Measurements from ENCODE around the gene ART4.
A peak's percentile ranks its signal among the peaks of the same experiment; 100 is the strongest.

The ART4 gene

DNA sequence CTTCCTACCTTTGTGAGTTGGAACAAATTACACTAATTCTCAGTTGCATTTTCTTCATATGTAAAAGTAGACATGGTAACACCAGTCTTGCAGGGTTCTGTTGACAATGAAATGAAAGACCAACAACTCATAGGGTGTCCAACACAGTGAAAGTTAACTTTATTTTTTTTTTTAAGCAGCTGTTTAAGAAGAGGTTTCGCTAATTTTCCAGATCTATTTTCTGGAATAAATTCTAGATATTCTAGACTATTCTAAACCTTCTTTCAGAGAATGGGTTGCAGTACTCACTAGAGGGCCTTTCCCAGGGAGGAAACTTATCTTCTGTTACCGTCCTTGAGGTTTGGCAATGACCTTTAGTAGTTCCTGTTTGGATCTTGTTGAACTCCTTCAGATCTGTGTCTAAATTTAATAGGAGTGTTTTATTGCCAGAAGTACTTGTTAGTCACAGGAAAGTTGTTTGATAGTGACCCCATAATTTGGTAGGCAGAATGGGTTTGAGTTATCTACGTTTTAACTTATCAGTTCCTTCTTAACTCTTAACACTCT, 2.8 kb upstream of the ART4 start:
- Histone ChIP-seq H2AFZ (ENCODE audit: low read length) (no peak overlapping the region), H3K27ac (ENCODE audit: low read depth, low read length, poor library complexity, severe bottlenecking) (no peak overlapping the region), H3K27me3 (ENCODE audit: insufficient read depth, low read length) (no peaks in the 10 kb centered on the region), H3K9me2 (ENCODE audit: low read depth, low read length) (no peaks in the 10 kb centered on the region), H3K9ac (ENCODE audit: low read length) (no peak overlapping the region), H3K4me1 (ENCODE audit: insufficient read depth, low read length, severe bottlenecking) (peaks cover 6% of the 10 kb centered on the region), H3K4me2 (ENCODE audit: low read length) (no peak overlapping the region), H3K36me3 (ENCODE audit: insufficient read depth, low read length) (no peaks in the 10 kb centered on the region), H3F3A (ENCODE audit: insufficient read depth, low read length) (no peaks in the 10 kb centered on the region), H3K9me3 (ENCODE audit: low read length) (no peaks in the 10 kb centered on the region), H3K79me2 (ENCODE audit: insufficient read depth, low read length) (no peaks in the 10 kb centered on the region), H3K4me3 (ENCODE audit: low read depth, low read length, poor library complexity, severe bottlenecking) (no peak overlapping the region), H4K20me1 (ENCODE audit: insufficient read depth, low read length) (no peaks in the 10 kb centered on the region)
- TF ChIP-seq EZH2 (IDR thresholded peaks at IDR 0.05; ENCODE audit: borderline replicate concordance, low read length): no peak
- TF ChIP-seq, protein P1, sequence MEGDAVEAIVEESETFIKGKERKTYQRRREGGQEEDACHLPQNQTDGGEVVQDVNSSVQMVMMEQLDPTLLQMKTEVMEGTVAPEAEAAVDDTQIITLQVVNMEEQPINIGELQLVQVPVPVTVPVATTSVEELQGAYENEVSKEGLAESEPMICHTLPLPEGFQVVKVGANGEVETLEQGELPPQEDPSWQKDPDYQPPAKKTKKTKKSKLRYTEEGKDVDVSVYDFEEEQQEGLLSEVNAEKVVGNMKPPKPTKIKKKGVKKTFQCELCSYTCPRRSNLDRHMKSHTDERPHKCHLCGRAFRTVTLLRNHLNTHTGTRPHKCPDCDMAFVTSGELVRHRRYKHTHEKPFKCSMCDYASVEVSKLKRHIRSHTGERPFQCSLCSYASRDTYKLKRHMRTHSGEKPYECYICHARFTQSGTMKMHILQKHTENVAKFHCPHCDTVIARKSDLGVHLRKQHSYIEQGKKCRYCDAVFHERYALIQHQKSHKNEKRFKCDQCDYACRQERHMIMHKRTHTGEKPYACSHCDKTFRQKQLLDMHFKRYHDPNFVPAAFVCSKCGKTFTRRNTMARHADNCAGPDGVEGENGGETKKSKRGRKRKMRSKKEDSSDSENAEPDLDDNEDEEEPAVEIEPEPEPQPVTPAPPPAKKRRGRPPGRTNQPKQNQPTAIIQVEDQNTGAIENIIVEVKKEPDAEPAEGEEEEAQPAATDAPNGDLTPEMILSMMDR (IDR thresholded peaks at IDR 0.05; ENCODE audit: low read length): no peak

DNA sequence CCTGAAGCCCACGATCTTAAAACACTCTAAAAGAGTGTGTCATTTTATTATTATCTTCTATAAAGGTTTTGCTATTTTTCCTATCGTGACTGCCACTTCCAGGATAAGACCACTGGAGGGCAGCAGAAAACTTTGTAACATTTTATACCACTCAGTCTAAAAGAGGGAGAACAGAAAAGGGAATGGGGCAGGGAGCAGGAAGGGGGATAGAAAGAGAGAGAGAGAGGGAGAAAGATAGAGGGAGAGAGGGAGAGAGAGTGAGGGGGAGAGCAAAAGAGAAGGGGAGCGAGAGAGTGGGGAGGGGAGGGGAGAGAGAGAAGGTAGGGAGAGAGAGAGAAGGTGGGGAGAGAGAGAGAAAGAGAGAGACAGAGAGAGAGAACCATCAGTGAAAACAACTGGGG, 2.0 kb upstream of the ART4 start:
- Histone ChIP-seq H3K79me2 (ENCODE audit: insufficient read depth, low read length) (no peaks in the 10 kb centered on the region), H3K9ac (ENCODE audit: low read length) (no peak overlapping the region), H3K27me3 (ENCODE audit: insufficient read depth, low read length) (no peaks in the 10 kb centered on the region), H3K9me3 (ENCODE audit: low read length) (no peaks in the 10 kb centered on the region), H3K9me2 (ENCODE audit: low read depth, low read length) (no peaks in the 10 kb centered on the region), H3K36me3 (ENCODE audit: insufficient read depth, low read length) (no peaks in the 10 kb centered on the region), H2AFZ (ENCODE audit: low read length) (no peak overlapping the region), H3K4me3 (ENCODE audit: low read depth, low read length, poor library complexity, severe bottlenecking) (no peak overlapping the region), H3K4me2 (ENCODE audit: low read length) (no peak overlapping the region), H3K4me1 (ENCODE audit: insufficient read depth, low read length, severe bottlenecking) (no peaks in the 10 kb centered on the region), H4K20me1 (ENCODE audit: insufficient read depth, low read length) (no peaks in the 10 kb centered on the region), H3K27ac (ENCODE audit: low read depth, low read length, poor library complexity, severe bottlenecking) (no peak overlapping the region), H3F3A (ENCODE audit: insufficient read depth, low read length) (no peaks in the 10 kb centered on the region)
- TF ChIP-seq, protein P1 (IDR thresholded peaks at IDR 0.05; ENCODE audit: low read length): peak; percentile 91
- TF ChIP-seq EZH2 (IDR thresholded peaks at IDR 0.05; ENCODE audit: borderline replicate concordance, low read length): no peak

DNA sequence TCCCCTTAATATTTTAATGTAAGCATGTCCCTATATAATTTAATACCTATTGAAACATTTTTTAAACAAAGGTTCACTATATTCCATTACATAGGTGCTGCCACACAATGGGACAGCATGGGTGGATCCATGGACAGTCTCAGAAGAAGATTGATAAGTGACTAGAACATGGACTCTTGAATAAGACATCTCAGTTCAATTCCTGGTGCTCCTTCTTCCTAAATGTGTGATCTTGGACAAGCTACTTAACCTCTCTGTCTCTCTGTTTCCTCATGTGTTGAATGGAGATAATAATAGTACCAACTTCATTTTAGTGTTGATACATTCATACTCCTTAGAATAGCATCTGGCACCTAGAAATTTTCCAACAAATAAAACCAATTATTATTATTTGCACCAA, 1.1 kb upstream of the ART4 start:
- Histone ChIP-seq H3K4me3 (ENCODE audit: low read depth, low read length, poor library complexity, severe bottlenecking) (no peak overlapping the region), H3K4me1 (ENCODE audit: insufficient read depth, low read length, severe bottlenecking) (no peaks in the 10 kb centered on the region), H2AFZ (ENCODE audit: low read length) (no peak overlapping the region), H3F3A (ENCODE audit: insufficient read depth, low read length) (no peaks in the 10 kb centered on the region), H3K4me2 (ENCODE audit: low read length) (no peak overlapping the region), H3K9me2 (ENCODE audit: low read depth, low read length) (no peaks in the 10 kb centered on the region), H3K79me2 (ENCODE audit: insufficient read depth, low read length) (no peaks in the 10 kb centered on the region), H3K36me3 (ENCODE audit: insufficient read depth, low read length) (no peaks in the 10 kb centered on the region), H3K27me3 (ENCODE audit: insufficient read depth, low read length) (no peaks in the 10 kb centered on the region), H4K20me1 (ENCODE audit: insufficient read depth, low read length) (no peaks in the 10 kb centered on the region), H3K9me3 (ENCODE audit: low read length) (no peaks in the 10 kb centered on the region), H3K9ac (ENCODE audit: low read length) (no peak overlapping the region), H3K27ac (ENCODE audit: low read depth, low read length, poor library complexity, severe bottlenecking) (no peak overlapping the region)
- TF ChIP-seq EZH2 (IDR thresholded peaks at IDR 0.05; ENCODE audit: borderline replicate concordance, low read length): no peak
- TF ChIP-seq, protein P1 (IDR thresholded peaks at IDR 0.05; ENCODE audit: low read length): no peak
